HG03575 (cell line): ENCODE results near the gene SULT1A2.
"Not testable (repeated sequence)": the region's sequence is repeated elsewhere in the genome, so short reads cannot be mapped to it uniquely, and the experiment has no call there.

ENCODE experiments used
- ATAC-seq: cut with Tn5 transposase; IDR thresholded peaks from one replicate; pipeline ENCODE4 v1.9.1; 2021; ENCODE audit not compliant: unreplicated experiment, insufficient number of reproducible peaks, low FRiP score; ENCODE audit errors: extremely low read depth

Gene SULT1A2

DNA sequence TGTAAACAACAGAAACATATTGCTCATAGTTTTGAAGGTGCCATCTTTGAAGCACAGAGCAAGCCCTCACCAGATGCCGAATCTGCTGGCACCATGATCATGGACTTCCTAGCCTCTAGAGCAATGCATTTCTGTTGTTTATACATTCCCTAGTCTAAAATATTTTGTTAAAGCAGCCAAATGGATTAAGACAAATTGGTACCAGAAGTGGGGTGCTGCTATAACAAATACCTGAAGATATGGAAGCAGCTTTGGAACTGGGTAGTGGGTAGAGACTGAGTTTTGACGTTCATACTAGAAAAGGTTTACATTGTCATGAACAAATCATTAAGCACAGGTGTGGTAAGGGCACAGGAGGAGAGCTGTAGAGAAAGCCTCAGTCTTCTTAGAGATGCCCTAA, 29.6 kb downstream of the SULT1A2 start:
- ATAC-seq: no peak

DNA sequence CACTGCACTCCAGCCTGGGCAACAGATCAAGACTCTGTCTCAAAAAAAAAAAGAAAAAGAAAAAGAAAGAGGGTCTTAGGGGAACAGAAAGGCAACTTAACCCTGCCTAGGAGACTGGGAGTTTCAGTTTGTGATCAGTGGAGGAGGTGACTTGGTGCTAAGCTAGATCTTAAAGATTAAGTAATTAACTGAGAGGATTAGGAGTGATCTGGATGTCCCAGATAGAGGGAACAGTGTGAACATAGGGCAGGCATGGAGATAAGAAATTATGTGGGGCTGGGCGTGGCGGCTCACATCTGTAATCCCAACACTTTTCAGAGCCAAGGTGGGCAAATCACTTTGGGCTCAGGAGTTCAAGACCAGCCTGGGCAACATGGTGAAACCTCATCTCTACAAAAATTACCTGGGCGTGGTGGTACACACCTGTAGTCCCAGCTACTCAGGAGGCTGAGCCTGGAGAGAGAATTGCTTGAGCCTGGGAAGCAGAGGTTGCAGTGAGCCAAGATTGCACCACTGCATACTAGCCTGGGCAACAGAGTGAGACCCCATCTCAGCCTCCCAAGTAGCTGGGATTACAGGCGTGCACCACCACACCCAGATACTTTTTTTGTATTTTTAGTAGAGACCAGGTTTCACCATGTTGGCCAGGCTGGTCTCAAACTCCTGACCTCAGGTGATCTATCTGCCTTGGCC, 30.5 kb downstream of the SULT1A2 start:
- ATAC-seq: not testable (repeated sequence)

DNA sequence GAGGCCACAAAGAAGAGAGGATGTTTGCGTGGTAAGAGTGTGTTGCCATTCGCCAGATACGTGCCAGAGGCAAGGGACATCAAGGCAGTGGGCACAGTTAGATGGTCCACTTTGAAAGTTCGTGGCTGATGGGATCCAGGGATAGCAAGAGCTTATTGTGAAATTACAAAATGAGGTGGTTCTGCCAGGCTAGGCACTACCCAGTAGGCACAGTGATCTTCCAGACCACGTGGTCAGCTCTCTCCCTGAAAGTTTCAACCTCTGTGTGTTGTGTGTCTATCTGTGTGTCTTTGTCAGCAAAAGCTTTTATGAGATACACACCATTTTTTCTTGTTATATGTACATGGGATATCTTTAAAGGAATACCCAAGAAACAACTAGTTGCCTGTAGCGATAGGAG, 33.6 kb downstream of the SULT1A2 start:
- ATAC-seq: no peak

DNA sequence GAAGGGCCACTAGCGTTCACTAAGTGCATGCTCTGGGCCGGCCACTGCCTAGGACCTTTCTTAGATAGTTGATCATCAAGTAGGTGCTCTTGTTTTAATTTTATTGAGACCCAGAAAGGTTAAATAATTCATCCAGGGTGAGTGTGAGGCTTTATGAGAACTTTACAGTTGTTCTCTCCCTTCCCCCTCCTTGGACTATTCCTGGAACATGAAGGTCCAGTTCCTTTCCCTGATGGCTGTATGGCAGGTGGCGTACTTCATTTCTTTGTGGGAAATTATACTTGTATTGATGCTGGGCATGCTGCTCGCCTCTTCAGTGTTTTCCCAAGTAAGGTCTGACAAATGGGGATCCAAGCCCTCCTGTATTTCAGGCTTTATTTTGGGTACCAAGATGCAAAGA, 34.7 kb downstream of the SULT1A2 start:
- ATAC-seq: no peak

DNA sequence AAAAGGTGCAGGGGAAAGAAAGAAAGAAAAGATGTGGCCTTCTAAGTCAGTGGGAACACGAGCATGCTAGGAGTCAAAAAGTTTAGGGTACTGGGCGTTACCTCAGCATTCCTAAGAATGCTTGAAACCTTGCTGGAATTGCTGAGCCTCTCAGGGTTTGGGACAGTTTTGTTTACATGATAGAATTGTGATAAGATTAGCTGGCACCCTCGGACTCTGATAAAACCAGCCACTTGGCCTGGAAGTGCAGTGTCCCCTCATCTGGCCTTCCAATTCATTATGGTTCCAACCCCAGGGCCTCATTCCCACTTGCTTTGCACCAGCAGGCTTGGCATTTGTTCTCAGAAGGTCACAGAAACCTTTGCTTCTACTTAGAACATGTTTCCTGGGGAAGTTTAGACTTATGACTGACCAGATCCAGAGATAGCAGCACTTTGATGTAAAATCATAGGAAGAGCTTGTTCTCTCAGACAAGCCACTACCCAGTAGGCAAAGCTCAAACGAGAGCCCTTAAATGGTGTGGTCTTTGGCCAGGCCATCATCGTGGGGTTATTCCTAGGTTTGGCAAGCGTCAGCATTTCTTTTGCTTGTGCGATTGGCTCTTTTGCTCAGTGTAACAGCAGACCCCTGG, 35.2 kb downstream of the SULT1A2 start:
- no peak for ATAC-seq

DNA sequence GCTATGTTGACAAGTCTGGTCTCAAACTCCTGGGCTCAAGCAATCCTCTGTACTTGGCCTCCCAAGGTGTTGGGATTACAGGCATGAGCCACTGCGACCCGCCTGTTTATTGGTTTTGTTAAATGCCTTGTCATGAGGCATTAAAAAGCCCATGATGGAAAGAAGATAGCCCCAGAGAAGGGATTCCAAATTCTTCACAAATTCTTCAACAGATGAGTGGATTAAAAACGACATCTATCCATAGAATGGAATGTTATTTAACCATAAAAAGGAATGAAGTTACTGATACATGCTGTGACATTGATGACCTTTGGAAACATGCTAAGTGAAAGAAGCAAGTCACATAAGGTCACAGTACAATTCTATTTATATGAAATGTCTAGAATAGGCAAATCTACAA, 38.4 kb downstream of the SULT1A2 start:
- no peak for ATAC-seq

DNA sequence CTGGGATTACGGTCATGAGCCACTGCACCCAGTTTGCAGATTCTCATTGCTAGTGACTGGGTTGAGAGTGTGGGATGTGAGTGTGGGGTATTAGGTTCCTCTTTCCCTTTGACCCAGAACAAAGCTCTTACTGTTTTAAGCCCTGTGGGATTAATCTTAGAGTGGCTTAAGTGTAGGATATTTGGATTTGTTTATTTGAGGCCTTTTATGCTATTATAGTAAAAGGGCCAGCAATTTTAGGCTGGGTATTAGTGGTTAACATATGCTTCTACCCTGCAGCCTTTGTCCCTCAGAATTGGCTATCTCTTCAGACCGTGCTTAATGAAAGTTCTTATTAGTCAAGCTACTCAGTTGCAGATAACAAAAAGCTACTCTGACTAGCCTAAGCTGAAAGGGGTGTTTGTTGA, 39.9 kb downstream of the SULT1A2 start:
- ATAC-seq: no peak

DNA sequence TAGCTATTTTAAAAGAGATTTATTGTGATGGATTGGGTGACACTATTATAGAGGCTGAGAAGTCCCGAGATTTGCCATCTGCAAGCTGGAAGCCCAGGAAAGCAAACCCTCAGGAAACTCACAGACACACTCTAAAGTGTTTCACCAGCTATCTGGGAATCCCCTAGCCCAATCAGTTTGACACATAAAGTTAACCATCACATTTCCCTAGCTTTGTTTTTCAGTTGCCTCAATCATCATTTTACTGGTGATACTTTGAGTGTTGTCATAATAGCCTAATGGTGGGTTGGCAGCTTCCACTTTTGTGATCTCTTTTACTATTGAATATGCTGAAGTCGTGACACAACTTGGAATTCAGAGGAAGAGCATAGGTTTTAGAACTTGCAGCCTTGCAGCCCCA, 41.3 kb downstream of the SULT1A2 start:
- ATAC-seq: no peak

DNA sequence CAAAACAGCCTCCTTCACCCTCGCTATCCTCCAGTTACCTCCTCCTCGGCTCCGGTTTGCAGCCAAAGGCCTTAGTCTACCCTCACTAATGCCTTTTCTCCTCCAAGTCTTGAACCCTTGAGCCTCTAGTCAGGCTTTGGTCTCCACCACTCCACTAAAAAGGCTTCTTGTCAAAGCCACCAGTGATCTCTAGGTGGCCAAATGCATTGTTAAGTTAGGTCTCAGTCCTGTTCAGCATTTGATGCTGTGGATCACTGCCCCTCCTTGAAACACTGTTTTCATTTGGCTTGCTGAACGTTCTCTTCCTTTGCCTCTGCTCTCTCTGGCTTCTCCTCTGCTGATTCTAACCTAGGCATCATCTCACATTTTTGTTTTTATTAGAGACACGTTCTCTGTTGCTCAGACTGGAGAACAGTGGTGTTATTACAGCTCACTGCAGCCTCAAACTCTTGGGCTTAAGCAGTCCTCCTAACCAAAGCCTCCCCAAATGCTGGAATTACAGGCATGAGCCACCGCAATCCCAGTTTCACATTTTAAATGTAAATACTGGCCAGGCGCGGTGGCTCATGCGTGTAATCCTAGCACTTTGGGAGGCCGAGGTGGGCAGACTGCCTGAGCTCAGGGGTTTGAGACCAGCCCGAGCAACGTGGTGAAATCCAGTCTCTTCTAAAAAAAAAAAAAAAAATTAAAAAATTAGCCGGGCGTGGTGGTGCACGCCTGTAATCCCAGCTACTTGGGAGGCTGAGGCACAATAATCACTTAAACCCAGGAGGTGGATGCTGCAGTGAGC, 42.0 kb downstream of the SULT1A2 start:
- ATAC-seq: no peak

DNA sequence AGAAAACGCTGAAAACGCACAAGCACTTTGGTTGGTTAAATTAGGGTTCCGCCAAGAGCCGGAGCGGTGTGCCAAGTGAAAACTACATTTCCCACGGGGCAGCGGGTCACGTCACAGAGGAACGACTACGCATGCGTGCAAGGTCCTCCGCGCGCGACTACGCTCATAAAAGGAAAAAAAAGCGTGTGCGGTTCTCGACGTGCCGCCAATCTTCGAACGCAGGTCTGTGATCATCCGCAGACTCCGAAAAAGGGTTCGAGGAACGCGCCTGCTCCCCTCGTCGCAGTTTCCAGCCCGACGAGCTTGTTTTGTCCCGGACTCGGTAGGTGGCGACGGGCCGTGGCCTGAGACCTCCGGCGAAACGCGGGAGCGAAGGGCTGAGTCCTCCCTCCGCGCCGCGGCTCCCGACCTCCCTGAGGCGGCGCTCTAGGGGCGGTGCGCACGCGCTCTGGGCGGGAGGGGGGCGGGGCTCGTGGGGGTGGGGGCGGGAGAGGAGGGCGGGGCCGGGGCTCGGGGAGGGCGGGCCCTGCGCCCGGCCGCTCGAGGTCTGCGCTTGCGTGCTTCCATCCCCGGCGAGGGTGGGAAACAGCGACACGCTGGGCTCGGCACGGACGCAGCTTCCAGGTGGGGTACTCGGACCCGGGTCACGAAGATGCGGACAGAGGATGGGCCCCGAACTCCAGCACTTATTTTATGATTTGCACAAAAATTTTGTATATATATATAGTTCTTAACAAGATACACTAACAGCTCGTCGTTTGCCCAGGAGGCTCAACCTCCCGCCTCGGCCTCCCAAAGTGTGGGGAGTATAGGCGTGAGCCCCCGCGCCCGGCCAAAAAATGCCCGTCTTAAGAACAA, 42.8 kb downstream of the SULT1A2 start, which contains the start of gene SGF29:
TSS of gene SGF29 (plus strand) at position 145 of the 858 bp plus-strand sequence. CDS start 27,150 bp downstream, outside the sequence.
- ATAC-seq: no peak

DNA sequence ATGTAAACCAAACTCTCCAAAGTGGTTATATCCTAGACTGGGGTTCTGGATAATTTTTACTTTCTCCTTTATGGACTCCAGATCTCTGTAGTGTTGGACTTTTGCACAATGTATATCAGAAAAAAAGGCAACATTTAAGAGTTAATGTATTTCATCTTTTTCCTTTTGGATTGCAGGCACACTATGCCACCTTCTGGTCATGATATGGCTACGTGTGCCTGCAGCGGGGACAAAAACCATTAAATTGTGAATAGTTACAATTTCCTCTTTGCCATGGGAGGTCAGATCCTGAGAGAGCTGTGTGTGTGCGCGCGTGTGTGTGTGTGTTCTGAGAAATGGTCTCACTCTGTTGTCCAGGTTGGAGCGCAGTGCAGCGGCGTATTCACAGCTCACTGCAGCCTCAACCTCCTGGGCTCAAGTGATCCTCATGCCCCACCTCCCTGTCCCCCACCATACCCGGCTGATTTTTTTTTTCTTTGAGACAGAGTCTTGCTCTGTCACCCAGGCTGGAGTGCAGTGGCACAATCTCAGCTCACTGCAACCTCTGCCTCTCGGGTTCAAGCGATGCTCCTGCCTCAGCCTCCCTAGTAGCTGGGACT, 47.5 kb downstream of the SULT1A2 start:
- ATAC-seq: no peak

DNA sequence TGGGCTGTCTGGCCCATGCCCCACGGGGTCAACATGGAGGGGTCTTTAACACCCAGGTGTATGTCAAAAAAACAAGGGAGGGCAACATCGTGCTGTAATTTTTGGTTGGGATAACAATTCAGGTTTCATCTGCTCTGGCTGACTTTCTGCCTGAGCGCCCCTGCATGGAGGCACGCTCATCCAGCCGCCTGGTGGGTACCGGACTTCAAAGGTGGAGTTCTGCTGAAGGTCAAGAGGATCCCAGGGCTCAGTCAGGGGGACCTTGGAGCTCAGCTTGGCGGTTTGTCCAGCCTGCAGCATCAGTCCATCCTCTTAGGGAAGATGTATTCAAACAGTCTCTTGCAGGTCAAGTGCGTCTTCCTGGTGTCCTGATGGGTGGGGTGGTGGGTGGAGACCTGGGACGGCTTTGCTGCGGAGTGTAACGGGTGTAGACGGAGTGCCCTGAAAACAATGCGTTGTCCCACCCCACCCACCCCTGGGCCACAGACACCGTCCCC, 48.5 kb downstream of the SULT1A2 start:
- no peak for ATAC-seq

DNA sequence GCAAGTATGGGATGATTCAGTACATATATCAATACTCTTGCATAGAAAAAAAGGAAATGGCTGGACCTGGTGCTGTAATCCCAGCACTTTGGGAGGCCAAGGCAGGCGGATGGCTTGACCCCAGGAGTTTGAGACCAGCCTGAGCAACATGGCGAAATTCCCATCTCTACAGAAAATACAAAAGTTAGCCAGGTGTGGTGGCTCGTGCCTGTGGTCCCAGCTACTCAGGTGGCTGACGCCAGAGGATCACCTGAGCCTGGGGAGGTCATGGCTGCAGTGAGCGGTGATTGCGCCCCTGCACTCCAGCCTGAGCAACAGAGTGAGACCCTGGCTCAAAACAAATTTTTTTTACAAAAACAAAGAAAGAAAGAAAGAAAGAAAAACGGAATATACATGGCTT, 50.2 kb downstream of the SULT1A2 start:
- no peak for ATAC-seq

DNA sequence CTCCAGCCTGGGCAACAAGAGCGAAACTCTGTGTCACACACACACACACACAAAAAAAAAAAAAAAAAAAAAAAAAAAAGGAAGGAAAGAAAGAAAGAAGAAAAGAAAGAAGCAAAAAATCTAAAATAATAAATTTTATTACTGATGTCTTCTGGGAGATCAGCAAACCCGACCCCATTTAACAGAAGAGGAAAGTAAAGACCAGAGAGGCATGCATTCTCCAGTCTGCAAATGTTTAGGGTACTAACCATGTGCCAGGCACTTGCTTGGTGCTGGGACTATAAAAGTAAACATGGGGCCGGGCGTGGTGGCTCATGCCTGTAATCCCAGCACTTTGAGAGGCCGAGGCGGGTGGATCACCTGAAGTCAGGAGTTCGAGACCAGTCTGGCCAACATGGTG, 50.9 kb downstream of the SULT1A2 start:
- not testable (repeated sequence) for ATAC-seq

DNA sequence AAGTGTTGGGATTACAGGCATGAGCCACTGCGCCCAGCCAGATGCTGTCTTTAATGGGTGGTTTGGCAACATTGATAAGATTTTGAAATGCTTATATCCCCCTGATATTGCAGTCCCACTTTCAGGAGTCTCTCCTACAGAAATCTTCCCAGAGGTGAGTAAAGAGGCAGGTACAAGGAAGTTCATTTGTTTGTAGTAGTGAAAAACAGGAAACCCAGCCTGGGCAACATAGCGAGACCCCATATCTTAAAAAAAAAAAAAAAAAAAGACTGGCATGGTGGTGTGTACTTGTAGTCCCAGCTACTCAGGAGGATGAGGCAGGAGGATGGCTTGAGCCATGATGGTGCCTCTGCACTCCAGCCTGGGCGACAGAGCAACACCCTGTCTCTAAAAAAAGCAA, 51.9 kb downstream of the SULT1A2 start:
- ATAC-seq: no peak

DNA sequence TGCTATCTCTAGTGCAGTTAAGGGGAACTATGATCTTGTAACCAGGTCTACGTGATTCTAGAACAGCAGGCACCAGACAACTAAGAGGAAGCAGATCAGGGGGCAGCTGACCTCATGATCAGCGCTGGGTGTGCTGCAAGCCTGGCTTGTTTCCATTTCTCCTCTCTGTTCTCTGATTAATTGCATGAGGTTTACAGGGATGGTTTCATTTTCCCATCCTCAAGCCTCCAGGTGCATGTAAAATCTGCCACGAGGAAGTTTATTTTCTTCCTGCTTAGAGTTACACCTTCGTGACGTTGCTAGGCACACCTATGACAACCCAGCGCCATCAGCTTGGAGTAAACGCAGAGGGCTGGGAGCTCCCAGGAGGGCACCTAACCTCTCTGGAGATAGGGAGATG, 53.8 kb downstream of the SULT1A2 start:
- no peak for ATAC-seq

DNA sequence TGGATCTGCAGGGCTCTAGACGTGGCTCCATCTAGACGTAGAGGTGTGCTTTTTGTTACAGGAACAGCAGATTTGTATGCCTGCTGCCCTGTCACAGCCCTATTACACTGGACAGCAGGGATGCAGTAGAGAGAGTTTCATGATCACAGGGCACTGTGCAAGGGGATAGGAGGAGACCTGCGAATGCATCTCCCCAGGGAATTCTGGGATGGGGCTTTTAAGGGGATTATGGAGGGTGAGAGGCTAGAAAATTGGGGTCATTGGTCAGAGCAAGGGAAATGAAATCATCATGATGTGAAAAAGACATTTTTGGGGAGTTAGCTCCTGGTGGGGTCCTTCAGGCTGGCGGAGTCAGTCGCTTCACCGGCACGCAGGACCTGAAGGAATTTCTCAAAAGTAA, 54.2 kb downstream of the SULT1A2 start:
- no peak for ATAC-seq
